GOT3 (cell line): ENCODE measurements around the gene HAND2.

Source experiments
- DNase-seq: peaks from one replicate; lab custom pipeline; 2025; ENCODE audit warnings: mixed read lengths; lab: John Stamatoyannopoulos, UW

Gene HAND2

DNA sequence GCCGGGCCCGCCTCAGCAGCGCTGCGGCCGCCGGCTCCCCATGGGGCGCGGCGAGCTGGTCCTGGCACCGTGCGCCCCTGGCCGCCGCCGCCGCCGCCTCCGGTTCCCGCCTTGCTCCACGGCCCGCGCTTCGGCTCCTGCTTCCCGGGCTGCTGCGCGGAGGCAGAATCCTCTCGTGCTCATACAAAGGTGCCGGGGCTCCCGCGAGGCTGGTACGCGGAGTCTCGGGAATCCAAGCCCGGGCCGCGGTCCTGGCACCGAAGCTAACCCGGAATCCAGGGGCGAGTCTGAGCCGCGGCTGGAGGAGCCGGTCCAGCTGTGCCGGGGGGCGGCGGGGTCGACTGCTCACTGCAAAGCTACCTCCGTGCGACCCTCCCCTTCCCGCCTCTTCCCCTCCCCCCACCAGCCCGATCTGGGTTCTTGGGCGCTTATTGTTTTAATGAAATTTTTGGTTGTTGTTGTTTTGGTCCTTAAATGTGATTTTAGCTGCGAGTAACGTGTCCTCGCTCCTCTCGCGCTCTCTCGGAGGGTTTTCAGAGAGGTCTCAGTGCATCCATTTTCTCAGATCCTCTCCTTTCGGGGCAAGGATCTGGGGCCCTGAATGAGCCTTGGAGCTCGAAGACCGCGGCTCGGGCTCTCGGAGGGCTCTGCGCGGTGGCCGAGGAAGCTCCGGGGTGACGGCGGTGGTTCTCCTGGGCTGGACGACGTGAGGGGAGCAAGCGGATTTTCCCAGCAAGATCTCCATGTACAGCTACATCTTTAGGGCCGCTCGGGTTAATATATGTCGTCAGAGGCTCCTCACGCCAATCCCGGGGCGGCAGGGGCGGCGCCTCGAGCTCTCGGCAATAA lies at the start of gene HAND2:
TSS of gene HAND2 (minus strand) at position 753 of the 849 bp plus-strand sequence. CDS start 940 bp downstream, outside the sequence.
- DNase-seq, result no peak

DNA sequence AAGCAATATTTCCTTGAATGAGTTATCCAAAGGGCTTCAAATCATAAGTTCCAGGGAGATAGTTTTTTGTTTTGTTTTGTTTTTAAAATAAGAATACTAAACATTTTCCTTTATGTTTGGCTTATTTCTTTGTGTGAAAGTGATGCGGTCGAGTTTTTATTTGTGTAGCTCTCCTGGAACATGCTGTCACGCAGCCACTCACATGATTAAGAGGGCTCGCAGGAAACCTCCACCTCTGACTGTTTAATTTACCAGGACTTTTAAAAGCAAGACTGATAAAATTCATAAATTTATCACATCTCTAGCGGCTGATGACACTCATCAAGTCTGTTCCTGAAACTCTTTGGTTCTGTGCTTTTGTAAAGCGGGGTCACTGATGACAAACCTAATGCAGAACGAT lies 48.9 kb upstream of the HAND2 start:
- DNase-seq, result no peak

DNA sequence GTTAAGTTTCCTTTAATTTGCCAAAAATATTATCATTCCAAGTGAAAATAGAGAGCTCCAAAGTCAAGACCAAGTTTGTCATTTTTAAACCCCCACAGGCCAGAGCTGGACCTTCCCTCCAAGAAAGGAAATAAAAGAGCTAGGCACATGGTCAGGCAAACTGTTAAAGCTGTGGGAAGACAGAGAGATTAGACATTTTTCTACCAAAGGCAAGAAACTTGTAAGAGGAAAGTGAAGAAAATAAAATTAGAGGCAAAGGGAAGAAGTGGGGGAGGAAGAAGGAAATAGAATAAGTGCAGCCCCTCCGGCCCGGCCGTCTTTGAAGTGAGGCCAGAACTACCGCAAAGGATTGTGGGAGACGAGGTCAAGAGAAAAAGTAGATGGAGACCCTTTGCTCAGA lies 47.9 kb upstream of the HAND2 start:
- DNase-seq, result no peak

DNA sequence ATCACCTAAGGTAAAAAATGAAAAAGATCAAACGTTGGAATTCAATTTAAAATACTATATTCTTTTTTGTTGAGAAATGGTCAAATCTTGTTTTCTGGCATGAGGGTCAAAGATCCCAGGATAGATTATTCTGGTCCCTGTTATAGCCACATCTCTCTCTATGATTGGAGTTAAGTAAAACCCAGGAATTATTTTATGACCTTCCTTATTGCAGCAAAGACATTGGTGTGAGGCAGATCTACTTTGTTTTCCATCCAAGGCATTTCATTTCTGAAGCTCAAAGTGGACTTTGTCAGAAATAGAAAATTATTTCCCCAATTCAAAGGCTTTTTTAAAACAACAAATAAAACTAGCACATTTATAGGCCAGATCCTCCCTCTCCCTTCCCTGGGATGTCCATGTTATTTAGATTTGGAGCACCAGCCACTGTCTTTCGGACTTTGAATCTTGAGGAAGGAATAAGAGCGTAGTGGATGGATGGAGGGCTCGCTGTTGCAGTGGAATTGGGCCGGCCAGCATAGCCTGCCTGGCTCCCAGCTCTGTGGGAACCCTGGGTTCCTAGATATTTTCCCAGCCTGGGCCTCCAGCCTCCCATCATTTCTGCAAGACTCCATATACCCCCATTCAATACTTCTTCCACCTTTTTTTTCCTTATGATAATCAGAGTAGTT lies 45.6 kb upstream of the HAND2 start:
- DNase-seq, result no peak

DNA sequence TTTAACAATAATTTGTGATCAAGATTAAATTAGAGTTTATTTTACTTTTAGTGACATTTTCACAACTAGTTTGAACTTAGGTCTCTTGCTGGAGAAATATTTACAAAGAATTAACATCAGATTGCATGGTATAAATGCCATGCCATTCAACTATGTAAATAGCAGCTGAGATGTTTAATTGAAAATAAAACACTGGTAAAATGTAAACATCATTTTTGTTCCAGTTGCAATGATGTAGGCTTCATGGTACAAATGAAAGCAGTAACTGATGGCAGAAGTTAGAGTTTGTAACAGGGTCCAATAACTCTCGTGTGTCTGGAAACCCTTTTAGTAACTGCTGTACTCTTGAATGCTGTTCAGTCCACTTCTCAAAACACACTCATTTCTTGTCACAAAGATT lies 43.7 kb upstream of the HAND2 start:
- DNase-seq, result no peak

DNA sequence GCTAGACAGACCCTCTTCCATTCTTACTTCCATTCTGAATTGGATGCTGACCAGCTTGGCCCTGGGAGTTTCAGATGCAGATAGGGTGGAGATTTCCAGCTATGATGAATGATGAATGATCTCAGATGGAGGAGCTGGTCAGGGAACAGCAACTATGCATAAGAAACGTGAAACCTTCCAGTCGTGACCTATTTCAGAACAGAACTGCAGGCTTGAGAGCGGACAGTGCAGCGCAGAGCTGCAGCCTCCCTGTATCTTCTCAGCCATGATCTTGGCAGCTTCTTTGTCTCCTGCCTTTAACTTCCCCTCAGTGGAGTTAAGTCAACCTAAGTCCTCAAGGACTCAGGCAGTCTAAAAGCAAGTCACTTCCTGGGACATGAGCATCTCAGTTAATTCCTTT lies 43.3 kb upstream of the HAND2 start:
- DNase-seq, result no peak

DNA sequence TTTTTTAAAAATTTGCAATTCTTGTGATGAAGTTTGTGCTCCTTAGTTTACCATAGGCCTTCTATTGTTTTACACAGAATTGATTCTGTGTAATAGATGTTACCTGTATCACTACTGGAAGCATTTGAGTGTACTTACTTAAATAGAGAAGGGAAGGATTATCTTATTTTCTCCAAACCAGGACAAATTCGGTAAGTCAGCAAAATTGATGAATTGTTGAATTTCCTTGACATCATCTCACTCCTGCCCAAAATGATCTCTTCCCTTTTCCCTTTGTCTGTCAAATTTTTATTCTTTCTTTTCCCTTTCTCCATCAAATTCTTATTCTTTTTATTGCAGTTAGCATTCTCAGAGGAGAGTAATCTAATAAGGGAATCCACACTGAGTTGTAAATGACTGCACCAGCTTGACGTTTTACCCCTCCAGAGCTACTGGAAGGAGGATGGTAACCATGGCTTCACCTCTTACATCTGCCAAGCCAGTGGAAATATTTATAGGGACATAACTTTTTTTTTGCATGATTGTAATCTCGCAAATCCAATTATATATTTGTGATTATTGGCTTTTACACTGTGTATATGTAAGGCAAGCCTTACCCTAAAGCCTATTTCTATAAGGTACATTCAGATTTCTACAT lies 42.6 kb upstream of the HAND2 start:
- no peak for DNase-seq

- no peak for DNase-seq
Measured at GRCh38 chr4:173571620-173572019, 41.6 kb upstream of the HAND2 start.

DNA sequence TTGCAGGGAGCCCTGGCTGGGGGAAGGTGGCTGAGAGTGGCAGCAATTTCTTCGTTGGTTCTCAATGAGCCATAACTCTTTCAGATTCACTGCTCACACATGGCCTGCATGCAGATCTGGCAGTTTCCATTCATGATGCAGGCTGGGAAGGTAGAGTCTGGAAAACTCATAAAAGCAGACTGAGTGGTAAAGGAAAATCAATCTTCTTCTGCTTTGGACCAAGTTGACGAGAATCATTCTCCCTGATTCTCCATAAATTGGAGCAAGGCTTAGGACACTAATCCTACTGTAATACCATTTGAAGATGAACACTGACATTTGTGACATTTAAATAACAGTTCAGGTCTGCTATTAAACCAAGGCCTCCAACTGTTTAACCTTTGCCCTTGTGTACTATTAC lies 35.3 kb upstream of the HAND2 start:
- DNase-seq, result no peak

- DNase-seq, result no peak
Measured at GRCh38 chr4:173564461-173564860, 34.4 kb upstream of the HAND2 start.

DNA sequence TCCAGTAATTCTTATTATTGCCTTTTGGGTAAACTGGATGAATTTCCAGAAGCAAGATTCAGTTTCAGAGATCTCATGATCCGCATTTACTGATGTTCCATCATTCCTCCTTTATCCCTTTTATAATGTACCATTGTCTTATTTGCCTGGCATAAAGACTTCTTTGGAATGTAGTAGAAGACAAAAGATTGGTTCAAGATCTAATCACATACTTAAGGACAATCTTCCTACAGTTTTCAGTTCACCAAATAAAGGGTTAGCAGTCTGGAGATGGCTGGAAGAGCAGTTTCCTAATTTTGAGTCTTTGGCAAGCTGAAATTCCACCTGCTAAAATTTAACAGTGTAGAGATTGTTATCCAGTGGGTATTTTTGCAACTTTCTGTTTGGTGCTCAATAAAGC lies 30.9 kb upstream of the HAND2 start:
- DNase-seq, result no peak

GRCh38 chr4:173556398-173557131 lies 26.5 kb upstream of the HAND2 start:
- DNase-seq, result no peak

GRCh38 chr4:173547889-173548288 lies 17.9 kb upstream of the HAND2 start:
- DNase-seq, result no peak

- no peak for DNase-seq
Measured at GRCh38 chr4:173546776-173547175, 16.7 kb upstream of the HAND2 start.

DNA sequence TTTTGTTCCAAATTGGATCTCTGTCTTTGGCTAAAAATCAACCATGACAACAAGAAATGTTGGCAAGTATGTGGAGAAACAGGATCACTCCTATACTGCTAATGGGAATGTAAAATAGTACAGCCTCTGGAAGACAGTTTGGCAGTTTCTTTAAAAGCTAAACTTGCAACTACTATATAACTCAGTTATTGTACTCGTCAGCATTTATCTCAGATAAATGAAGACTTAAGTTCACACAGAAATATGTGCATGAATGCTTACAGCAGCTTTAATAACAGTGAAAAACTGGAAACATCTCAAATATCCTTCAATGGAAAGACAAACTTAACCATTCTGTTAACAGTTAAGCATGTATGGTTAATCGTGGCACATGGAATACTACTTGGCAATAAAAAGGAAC lies 15.4 kb upstream of the HAND2 start:
- DNase-seq, result no peak

GRCh38 chr4:173543266-173543665 lies 13.2 kb upstream of the HAND2 start:
- no peak for DNase-seq

DNA sequence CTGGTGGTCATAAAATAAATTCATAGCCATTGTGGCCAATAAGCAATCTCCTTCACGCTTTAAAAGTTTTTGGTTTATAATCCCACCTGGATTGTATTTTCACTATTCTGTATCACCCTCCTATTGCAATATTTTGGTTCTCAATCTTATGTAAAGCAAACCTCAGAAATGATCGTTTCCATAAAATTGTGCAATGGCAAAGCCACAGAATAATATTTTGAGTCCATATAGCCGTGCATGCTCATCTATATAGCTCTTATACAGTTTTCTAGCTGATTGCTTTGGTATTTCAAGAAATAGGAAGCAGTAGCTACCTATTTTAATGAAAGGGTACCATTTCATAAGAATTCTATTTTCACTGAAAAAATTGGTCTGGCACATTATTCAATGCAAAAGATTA lies 10.0 kb upstream of the HAND2 start:
- no peak for DNase-seq

DNA sequence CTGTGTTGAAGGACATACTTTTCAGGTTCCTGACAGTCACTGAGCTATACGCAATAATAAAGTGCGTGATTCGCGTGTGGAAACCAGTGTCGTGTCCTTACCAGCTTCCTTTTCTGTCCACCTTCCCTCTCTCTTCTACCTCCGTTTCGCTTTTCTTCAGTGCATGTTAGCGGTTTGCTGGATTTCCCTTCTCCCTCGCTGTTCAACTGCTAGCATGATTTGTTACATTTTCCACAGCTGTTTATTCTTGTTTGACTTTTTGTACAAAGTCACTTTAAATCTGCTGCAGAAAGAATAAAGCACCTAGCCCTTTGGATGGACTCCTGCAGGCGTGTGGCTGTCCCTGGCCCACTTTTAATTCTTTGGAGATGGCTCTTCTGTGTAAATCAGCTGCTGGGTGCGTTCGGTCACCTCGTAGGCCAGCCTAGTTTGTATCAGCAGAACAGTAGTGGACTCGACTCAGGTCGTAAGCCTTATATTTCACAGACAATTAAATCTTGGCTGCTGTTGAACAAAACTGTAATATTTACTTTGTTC lies 8.9 kb upstream of the HAND2 start:
- no peak for DNase-seq

GRCh38 chr4:173538148-173538908 lies 8.3 kb upstream of the HAND2 start:
- DNase-seq, result no peak

- no peak for DNase-seq
Measured at GRCh38 chr4:173537613-173538147, 7.7 kb upstream of the HAND2 start.

DNA sequence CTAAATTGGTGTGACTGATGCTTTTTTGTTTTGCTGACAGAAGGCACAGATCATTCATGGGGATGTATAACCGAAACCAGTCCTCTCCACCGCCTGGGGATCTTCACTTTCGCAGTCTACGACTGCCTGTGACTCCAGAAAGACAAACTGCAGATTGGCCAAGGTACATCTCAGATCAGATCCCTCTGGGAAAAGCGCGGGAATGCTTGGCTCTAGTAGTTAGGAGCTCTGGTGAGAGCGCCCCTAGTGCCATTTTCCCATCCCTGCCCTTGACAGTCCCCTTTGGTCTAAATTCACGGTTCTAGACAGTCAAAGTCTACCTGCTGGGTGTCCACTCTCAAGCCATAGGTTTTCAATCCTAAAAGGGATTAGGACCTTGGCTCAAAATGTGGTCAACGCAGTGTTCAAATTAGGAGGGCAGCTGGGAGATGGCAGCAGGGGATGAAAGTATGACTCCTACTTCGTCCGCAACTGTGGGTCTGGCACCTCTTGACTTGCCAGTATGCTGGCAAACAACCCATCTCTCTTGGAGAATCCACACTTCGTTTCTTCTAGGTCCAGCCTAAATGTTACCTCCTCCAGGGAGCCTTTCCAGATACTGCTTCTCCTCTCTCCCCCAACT lies 6.9 kb upstream of the HAND2 start:
- DNase-seq, result no peak
